Stimulated activated CD4-positive, alpha-beta T cell treated with anti-CD3 and anti-CD28 coated beads, Interleukin-4, amount 100 ng/mL, for 4 hours (primary cell): ENCODE measurements around the gene DGKB.
"Not testable (repeated sequence)": the region's sequence is repeated elsewhere in the genome, so short reads cannot be mapped to it uniquely, and the experiment has no call there.

Source experiments
- DNase-seq, 2 experiments: peaks; one replicate each; pipeline ENCODE4 v3.0.0-alpha.2; 2020

Gene DGKB

GRCh38 chr7:14375998-14376397 is 526.6 kb downstream of the DGKB start:
- no peak for DNase-seq

- DNase-seq = no peak
Measured at GRCh38 chr7:14374336-14374735, 528.2 kb downstream of the DGKB start.

DNA sequence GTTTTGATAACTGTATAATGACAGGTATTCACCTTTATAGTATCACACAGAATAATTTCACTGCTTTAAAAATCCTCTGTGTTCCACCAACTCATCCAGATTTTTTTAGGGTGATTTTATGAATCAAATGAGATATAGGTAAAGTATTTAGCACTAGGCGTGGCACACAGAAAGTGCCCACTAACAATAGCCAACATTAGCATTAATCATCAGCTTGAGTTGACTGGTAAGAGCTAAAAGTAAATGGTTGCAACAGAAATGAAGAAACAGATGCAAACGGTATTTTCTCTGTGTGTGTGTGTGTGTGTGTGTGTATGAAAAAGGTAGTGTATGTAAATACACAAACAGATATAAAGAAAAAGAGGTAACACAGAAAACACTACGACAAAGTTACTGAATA is 534.3 kb downstream of the DGKB start:
- DNase-seq = no peak

- no peak for DNase-seq
Measured at GRCh38 chr7:14351167-14351566, 551.4 kb downstream of the DGKB start.

DNA sequence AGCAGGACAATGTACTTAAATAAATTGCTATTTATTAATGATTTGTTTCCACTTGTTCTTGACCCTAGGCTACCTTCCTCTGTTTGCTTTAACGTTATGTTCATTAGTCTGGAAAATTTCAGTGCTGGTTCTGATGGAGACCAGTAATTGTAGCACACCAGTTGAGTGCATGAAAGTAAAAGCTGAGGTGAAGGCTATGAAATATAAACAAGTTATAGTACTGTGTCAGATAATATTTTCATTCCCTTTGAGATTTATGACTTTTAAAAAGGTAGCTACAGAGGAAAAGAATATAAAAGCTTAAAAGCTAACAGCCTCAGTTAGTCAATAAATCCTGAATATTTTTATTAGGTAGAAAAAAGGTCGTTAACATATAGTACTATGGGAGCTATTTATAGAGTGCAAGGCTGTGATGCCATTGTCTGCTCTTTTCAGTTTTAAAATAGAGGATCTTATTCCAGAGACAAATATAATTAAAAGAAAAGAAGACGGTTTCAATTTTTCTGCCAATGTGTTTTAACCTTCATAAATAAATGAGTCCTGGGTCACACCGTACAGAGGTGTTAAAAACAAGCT is 561.3 kb downstream of the DGKB start:
- DNase-seq = no peak

DNA sequence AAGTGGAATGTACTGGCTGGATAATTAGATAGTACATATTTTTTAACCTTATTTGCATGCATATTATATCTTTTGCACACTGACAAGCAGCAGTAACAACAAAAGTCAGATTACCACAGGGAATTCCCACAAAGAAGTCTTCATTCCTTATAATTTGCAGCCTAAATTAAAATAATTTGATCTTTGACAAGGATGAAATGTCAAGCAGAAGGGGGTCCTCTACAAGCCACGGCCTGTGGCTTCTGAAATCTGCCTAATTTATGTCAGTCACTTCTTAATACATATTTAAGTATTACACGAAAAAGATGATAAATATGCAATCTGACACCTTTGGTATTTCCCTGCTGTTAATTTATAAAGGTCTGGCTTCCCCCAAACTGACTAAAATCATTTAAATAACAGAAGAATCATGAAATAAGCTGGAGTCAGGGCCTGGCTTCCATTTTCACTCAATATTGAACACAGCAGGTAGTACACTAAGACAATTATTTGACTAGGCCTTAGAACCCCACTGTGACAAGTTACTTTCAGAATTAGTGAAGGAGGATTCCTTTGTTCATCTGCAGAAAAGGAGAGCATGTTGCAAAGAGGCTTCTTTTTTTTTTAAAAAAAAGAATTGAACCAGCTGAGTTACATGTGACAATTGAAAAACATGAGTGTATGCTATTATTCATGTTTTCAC is 562.0 kb downstream of the DGKB start:
- DNase-seq = no peak

- DNase-seq = no peak
Measured at GRCh38 chr7:14339861-14340260, 562.7 kb downstream of the DGKB start.

DNA sequence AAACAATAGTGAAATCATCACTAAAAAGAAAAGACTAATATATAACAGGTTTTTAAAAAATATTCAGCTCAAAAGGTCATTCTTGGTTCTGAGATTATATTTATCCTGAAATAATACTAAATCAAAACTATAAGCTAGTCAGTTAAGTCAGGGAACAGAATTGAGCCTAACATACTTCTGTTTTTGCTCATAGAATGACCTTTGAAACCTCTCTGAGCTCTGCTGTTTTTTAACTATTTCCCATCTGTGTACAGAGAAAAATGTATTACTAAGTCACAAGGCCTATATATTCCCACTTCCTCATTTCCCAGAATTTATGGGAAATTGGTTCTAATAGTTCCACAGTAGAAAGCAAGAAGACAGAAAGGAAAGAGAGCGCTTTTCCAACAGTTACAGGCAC is 566.3 kb downstream of the DGKB start:
- DNase-seq = no peak

GRCh38 chr7:14332155-14332554 is 570.4 kb downstream of the DGKB start:
- no peak for DNase-seq

- no peak for DNase-seq
Measured at GRCh38 chr7:14324767-14325166, 577.8 kb downstream of the DGKB start.

GRCh38 chr7:14322724-14323123 is 579.8 kb downstream of the DGKB start:
- no peak for DNase-seq

- DNase-seq = no peak
Measured at GRCh38 chr7:14321947-14322346, 580.6 kb downstream of the DGKB start.

GRCh38 chr7:14309432-14309831 is 593.1 kb downstream of the DGKB start:
- DNase-seq = no peak

DNA sequence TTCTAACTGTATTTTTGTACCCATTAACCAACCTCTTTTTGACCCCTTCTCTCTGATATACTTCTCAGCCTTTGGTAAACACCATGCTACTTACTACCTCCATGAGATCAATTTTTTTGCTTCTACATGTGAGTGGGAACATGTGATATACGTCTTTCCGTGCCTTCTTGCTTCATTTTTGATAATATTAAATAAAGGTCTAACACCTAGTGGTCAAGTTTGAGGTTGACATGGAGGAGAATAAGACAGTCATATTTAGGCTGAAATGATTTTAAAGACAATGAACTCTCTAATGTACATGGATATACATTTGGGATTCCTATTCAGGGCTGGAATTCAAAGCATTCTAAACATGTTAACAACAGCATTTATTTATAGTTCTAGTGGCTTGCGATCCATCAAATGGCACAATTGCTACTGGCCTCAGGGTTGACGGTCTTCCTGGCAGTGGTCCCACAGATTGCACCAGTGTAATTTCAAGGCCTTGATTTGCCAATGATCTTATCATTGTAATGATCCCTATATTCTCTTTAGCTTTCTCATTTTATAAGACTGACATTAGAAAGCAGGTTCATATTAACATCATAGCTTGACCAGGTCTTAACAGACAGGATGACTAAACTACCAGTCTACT is 597.2 kb downstream of the DGKB start:
- DNase-seq = no peak

- no peak for DNase-seq
Measured at GRCh38 chr7:14303536-14303935, 599.0 kb downstream of the DGKB start.

DNA sequence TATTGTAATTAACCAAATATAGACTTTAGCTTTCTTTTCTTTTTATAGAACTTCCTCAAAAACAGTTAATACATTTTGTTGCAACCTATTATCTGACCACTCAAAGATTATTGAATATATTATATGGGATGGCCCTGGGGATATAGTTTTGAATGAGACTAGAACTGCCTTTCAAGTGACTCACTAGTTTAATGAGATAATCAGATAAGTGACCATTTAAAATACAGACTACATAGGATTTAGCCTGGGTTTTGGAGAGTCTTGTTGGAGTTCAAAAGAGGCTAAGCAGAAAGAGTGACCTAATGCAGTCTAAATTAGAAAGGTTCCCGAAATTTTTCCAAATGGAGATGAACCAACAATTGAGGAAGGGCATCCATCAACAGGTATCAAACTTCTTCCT is 607.9 kb downstream of the DGKB start:
- DNase-seq = no peak

DNA sequence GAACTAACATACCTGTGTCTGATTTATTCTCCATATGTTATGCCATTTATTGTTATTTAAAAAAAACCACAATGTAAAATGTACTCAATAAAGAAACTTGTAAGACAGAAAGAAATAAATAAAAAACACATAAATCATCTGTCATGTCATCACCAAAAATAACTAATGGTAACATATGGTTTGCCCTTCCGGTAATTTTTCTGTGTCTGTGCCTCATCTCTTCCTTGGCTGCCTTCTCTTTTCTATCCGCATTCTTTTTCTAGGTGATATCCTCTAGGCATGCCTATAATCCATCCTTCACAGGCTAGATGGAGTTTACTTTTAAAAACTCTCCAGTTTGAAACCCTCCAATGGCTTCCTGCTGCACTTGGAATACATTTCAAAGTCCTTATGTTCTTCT is 609.1 kb downstream of the DGKB start:
- DNase-seq = no peak

GRCh38 chr7:14292737-14293136 is 609.8 kb downstream of the DGKB start:
- no peak for DNase-seq

- no peak for DNase-seq
Measured at GRCh38 chr7:14289957-14290356, 612.6 kb downstream of the DGKB start.

- DNase-seq = no peak
Measured at GRCh38 chr7:14288701-14289100, 613.9 kb downstream of the DGKB start.

- DNase-seq = no peak
Measured at GRCh38 chr7:14287398-14287797, 615.2 kb downstream of the DGKB start.

GRCh38 chr7:14286036-14286435 is 616.5 kb downstream of the DGKB start:
- no peak for DNase-seq

DNA sequence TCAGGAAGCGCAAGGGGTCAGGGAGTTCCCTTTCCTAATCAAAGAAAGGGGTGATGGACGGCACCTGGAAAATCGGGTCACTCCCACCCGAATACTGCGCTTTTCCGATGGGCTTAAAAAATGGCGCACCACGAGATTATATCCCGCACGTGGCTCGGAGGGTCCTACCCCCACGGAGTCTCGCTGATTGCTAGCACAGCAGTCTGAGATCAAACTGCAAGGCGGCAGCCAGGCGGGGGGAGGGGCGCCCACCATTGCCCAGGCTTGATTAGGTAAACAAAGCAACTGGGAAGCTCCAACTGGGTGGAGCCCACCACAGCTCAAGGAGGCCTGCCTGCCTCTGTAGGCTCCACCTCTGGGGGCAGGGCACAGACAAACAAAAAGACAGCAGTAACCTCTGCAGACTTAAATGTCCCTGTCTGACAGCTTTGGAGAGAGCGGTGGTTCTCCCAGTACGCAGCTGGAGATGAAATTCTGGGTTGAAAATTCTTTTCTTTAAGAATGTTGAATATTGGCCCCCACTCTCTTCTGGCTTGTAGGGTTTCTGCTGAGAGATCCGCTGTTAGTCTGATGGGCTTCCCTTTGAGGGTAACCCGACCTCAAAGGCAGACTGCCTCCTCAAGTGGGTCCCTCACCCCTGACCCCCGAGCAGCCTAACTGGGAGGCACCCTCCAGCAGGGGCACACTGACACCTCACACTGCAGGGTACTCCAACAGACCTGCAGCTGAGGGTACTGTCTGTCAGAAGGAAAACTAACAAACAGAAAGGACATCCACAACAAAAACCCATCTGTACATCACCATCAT is 623.3 kb downstream of the DGKB start:
- DNase-seq = not testable (repeated sequence)

GRCh38 chr7:14275356-14275755 is 627.2 kb downstream of the DGKB start:
- no peak for DNase-seq
